Measurements from ENCODE around the gene GPR84.
"Not testable (repeated sequence)": the region's sequence is repeated elsewhere in the genome, so short reads cannot be mapped to it uniquely, and the experiment has no call there.

Gene GPR84

DNA sequence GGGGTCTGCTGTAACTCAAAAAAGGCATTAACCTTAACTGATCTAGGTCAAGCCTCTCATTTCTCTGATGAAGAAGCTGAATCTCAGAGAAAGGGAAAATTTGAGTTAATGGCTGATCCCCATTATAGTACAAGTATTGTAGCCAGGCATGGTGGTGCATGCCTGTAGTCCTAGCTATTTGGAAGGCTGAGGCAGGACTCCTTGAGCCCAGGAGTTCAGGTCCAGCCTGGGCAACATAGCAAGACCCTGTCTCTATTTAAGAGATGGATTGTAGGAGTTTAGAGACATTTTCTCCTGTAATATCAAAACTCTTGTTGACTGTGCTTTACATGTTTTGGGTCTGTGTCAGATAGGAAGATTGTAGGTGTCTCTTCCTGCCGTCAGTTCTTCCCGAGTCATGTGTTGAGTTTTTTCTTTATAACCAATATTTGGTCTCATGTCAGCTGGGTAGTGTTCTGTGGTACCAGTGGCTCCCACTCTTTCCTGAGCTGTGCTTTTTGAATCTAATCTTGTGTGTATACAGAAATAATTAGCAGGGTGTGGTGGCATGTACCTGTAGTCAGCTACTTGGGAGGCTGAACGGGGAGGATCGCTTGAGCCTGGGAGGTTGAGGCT, 30.8 kb downstream of the GPR84 start:
- no peak overlapping the region for H3K4me3 ChIP-seq (replicated peaks; ENCODE audit: low read depth, low read length)
- DNase-seq (ENCODE audit: extremely low read depth, low read depth): no peak
- TF ChIP-seq, protein P1, sequence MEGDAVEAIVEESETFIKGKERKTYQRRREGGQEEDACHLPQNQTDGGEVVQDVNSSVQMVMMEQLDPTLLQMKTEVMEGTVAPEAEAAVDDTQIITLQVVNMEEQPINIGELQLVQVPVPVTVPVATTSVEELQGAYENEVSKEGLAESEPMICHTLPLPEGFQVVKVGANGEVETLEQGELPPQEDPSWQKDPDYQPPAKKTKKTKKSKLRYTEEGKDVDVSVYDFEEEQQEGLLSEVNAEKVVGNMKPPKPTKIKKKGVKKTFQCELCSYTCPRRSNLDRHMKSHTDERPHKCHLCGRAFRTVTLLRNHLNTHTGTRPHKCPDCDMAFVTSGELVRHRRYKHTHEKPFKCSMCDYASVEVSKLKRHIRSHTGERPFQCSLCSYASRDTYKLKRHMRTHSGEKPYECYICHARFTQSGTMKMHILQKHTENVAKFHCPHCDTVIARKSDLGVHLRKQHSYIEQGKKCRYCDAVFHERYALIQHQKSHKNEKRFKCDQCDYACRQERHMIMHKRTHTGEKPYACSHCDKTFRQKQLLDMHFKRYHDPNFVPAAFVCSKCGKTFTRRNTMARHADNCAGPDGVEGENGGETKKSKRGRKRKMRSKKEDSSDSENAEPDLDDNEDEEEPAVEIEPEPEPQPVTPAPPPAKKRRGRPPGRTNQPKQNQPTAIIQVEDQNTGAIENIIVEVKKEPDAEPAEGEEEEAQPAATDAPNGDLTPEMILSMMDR (IDR thresholded peaks at IDR 0.05; ENCODE audit: low read depth, low read length, missing control alignments): no peak

DNA sequence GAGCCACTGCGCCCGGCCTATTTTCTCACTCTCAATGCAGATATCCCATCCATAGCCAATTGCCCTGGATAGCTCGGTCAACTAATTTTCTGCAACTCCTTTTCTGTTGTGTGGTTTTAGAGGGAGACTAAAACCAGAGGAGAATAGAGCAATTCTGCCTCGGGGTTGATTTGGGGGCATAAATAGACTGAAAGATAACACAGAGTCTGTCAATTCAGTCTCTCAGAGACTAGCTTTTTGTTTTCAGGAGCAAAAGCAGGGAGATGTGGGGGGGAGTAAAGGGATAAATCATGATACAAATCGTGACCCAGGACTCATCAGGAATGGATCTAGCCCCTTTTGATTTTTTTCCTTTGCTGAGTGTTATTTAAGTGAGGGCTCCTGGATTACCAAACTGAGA, 32.8 kb downstream of the GPR84 start:
- TF ChIP-seq, protein P1 (IDR thresholded peaks at IDR 0.05; ENCODE audit: low read depth, low read length, missing control alignments): no peak
- DNase-seq (ENCODE audit: extremely low read depth, low read depth): no peak
- no peak overlapping the region for H3K4me3 ChIP-seq (replicated peaks; ENCODE audit: low read depth, low read length)

DNA sequence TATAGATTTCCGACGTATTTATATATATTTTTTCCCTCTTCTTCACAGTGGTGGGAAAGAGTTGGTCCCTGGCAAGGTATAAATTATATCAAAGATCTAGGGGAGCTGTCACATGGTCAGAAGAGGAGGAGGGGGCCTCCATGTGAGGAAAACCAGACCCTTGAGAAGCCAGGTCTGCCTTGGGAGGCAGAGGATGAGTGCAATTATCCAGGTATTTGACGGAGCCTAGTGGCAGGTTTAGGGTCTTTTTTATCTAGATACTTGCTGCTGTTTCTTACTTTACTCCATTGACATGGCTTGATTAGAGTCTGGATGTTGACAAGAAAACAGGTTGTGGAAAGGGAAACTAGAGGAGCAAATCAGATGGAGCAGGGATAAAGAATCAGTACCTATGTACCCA, 33.8 kb downstream of the GPR84 start:
- TF ChIP-seq, protein P1 (IDR thresholded peaks at IDR 0.05; ENCODE audit: low read depth, low read length, missing control alignments): no peak
- H3K4me3 ChIP-seq (replicated peaks; ENCODE audit: low read depth, low read length): no peak overlapping the region
- no peak for DNase-seq (ENCODE audit: extremely low read depth, low read depth)

DNA sequence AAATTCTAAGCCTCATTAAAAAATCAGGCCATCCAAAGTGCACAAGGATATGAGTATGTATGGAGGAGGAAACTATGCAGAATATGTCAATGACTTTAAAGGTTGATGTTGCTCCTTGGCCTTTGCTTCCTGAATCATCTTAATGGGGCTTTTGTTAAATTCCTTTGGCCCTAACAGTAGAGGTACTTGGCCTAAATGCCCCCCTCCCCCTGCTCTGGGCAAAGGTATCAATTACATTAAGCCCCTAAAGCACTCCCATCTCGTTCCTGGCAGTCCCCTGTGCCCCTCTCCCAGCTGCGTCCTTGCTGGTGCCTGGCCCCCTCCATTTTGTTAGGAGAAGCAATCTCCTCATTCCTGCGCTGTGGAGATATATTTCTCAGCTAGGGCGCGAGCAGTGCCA, 34.5 kb downstream of the GPR84 start:
- DNase-seq (ENCODE audit: extremely low read depth, low read depth): no peak
- no peak overlapping the region for H3K4me3 ChIP-seq (replicated peaks; ENCODE audit: low read depth, low read length)
- TF ChIP-seq, protein P1 (IDR thresholded peaks at IDR 0.05; ENCODE audit: low read depth, low read length, missing control alignments): no peak

DNA sequence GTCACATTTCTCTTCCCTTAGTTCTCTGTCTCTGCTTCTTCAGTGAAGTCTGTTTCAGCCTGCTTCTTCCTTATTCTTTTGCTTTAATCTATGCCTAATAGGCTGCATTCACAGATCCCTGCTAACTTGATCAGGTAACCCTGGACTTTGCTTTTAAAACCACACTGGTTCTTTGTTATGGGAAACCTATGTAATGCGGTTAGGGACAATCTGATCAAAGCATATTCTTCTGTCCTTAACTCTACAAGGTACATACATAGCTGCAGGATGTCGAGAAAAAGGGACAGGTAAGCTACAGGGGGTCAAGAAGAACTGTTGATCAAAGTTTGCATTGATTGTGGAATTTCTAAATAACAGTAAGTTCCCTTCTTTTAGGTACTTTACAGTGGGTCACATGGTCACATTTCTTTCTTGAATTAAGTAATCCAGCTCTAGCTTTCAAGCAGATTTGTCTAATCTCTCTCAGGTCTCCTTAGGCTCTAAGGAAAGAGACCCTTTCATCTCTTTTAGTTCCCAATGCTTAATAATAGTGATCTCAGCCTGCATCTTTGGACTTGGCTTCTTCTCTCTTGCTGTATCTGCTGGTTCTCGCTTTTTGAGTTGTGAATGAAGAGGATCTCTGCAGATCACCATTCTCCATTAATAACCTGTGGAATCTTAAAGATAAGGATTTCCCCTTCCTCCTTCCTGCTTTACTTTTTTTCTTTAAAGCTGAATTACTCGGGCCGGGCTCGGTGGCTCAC, 35.5 kb downstream of the GPR84 start:
- TF ChIP-seq, protein P1 (IDR thresholded peaks at IDR 0.05; ENCODE audit: low read depth, low read length, missing control alignments): no peak
- DNase-seq (ENCODE audit: extremely low read depth, low read depth): no peak
- H3K4me3 ChIP-seq (replicated peaks; ENCODE audit: low read depth, low read length): no peak overlapping the region

DNA sequence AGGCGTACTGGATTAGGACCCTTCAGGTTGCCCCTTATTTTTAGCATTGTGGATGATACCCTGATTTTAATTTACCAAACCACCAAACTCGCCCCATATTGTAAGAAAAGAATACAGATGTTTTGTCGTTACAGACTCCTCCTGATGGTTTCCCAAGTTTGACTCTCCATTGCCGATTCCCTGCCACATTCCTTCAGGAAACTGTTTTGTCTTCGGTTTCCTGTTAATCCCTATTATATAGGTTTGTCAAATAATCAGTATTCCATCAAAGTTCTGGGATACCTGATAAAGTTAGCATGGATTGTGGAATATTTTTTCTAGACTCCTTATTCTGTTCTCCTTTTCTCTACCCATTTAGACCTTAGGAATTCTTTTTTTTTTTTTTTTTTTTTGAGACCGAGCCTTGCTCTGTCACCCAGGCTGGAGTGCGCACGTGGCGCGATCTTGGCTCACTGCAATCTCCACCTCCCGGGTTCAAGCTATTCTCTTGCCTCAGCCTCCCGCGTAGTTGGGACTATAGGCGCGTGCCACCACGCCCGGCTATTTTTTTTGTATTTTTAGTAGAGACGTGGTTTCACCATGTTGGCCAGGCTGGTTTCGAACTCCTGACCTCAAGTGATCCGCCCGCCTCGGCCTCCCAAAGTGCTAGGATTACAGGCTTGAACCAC, 38.7 kb downstream of the GPR84 start:
- peak overlapping the region; percentile 94 for H3K4me3 ChIP-seq (replicated peaks; ENCODE audit: low read depth, low read length)
- DNase-seq (ENCODE audit: extremely low read depth, low read depth): not testable (repeated sequence)
